IgD-negative memory B cell (primary cell): ENCODE measurements around the gene WWTR1. TPM values are rescaled to one million over a fixed set of nuclear protein-coding genes. Genes with fewer than 3 reads are reported as not detected.

Source experiments
- H3K27ac Mint-ChIP-seq, 3 donors: one replicate each; pipeline ENCODE4 v1.8.0; 2020 to 2022; ENCODE audit warnings: mild to moderate bottlenecking in 3 of 3, mixed read lengths in 3 of 3, moderate library complexity in 1 of 3
- H3K27me3 Mint-ChIP-seq: one replicate; pipeline ENCODE4 v1.8.0; 2021; ENCODE audit warnings: mixed read lengths
- H3K36me3 Mint-ChIP-seq: one replicate; pipeline ENCODE4 v1.8.0; 2020; ENCODE audit warnings: mild to moderate bottlenecking, mixed read lengths
- H3K4me1 Mint-ChIP-seq, 3 donors: one replicate each; pipeline ENCODE4 v1.8.0; 2020 to 2022; ENCODE audit warnings: mixed read lengths in 3 of 3, mild to moderate bottlenecking in 1 of 3
- H3K4me3 Mint-ChIP-seq, 4 donors: one replicate each; pipeline ENCODE4 v1.8.0; 2020 to 2022; ENCODE audit warnings: mild to moderate bottlenecking in 4 of 4, mixed read lengths in 4 of 4, moderate library complexity in 3 of 4
- H3K9me3 Mint-ChIP-seq, 3 donors: one replicate each; pipeline ENCODE4 v1.8.0; 2020 to 2021; ENCODE audit warnings: mixed read lengths in 3 of 3, mild to moderate bottlenecking in 1 of 3
- polyA plus RNA-seq: library from polyadenylated mRNA; unstranded; fragments of 300-500 nt; fragmentation: Illumina TruSeq; gene quantifications from one replicate; pipeline ENCODE4 v1.2.3, GENCODE V29; 2021

WWTR1 gene
- polyA plus RNA-seq, 1 donor from 2014 or later: 1.2 TPM

GRCh38 chr3:149493315-149494021 lies 164.4 kb downstream of the WWTR1 start:
- peaks cover 7% of the 10 kb centered on the region for H3K27me3 Mint-ChIP-seq
- no peaks in the 10 kb centered on the region for H3K4me1 Mint-ChIP-seq
- no peak overlapping the region for H3K27ac Mint-ChIP-seq
- no peaks in the 10 kb centered on the region for H3K9me3 Mint-ChIP-seq
- no peak overlapping the region for H3K4me3 Mint-ChIP-seq
- no peaks in the 10 kb centered on the region for H3K36me3 Mint-ChIP-seq

- Mint-ChIP-seq H3K9me3 (no peaks in the 10 kb centered on the region), H3K4me3 (no peak overlapping the region), H3K27me3 (peaks cover 7% of the 10 kb centered on the region), H3K36me3 (no peaks in the 10 kb centered on the region), H3K27ac (no peak overlapping the region), H3K4me1 (no peaks in the 10 kb centered on the region)
Observed at GRCh38 chr3:149490260-149490971, 167.4 kb downstream of the WWTR1 start.

- Mint-ChIP-seq H3K9me3 (no peaks in the 10 kb centered on the region), H3K27ac (no peak overlapping the region), H3K36me3 (no peaks in the 10 kb centered on the region), H3K4me1 (no peaks in the 10 kb centered on the region), H3K4me3 (no peak overlapping the region), H3K27me3 (peaks cover 7% of the 10 kb centered on the region)
Observed at GRCh38 chr3:149489060-149489690, 168.7 kb downstream of the WWTR1 start.

GRCh38 chr3:149487598-149488197 lies 170.1 kb downstream of the WWTR1 start:
- no peak overlapping the region for H3K27ac Mint-ChIP-seq
- peaks cover 7% of the 10 kb centered on the region for H3K27me3 Mint-ChIP-seq
- no peak overlapping the region for H3K4me3 Mint-ChIP-seq
- H3K36me3 Mint-ChIP-seq: no peaks in the 10 kb centered on the region
- H3K9me3 Mint-ChIP-seq: no peaks in the 10 kb centered on the region
- H3K4me1 Mint-ChIP-seq: no peaks in the 10 kb centered on the region

GRCh38 chr3:149486726-149487125 lies 171.1 kb downstream of the WWTR1 start:
- Mint-ChIP-seq H3K4me1 (no peaks in the 10 kb centered on the region), H3K4me3 (no peak overlapping the region), H3K9me3 (no peaks in the 10 kb centered on the region), H3K36me3 (no peaks in the 10 kb centered on the region), H3K27me3 (peaks cover 3% of the 10 kb centered on the region), H3K27ac (no peak overlapping the region)

GRCh38 chr3:149481491-149481890 lies 176.3 kb downstream of the WWTR1 start:
- H3K4me1 Mint-ChIP-seq: no peaks in the 10 kb centered on the region
- H3K9me3 Mint-ChIP-seq: no peaks in the 10 kb centered on the region
- H3K27me3 Mint-ChIP-seq: no peaks in the 10 kb centered on the region
- no peaks in the 10 kb centered on the region for H3K36me3 Mint-ChIP-seq
- no peak overlapping the region for H3K4me3 Mint-ChIP-seq
- H3K27ac Mint-ChIP-seq: no peak overlapping the region

GRCh38 chr3:149481056-149481455 lies 176.8 kb downstream of the WWTR1 start:
- no peak overlapping the region for H3K27ac Mint-ChIP-seq
- H3K4me3 Mint-ChIP-seq: no peak overlapping the region
- H3K36me3 Mint-ChIP-seq: no peaks in the 10 kb centered on the region
- no peaks in the 10 kb centered on the region for H3K9me3 Mint-ChIP-seq
- no peaks in the 10 kb centered on the region for H3K4me1 Mint-ChIP-seq
- H3K27me3 Mint-ChIP-seq: no peaks in the 10 kb centered on the region

- Mint-ChIP-seq H3K36me3 (no peaks in the 10 kb centered on the region), H3K4me1 (no peaks in the 10 kb centered on the region), H3K27ac (no peak overlapping the region), H3K4me3 (no peak overlapping the region), H3K9me3 (no peaks in the 10 kb centered on the region), H3K27me3 (peaks cover 3% of the 10 kb centered on the region)
Observed at GRCh38 chr3:149480326-149481017, 177.4 kb downstream of the WWTR1 start.

- Mint-ChIP-seq H3K27me3 (peaks cover 3% of the 10 kb centered on the region), H3K4me1 (no peaks in the 10 kb centered on the region), H3K36me3 (no peaks in the 10 kb centered on the region), H3K4me3 (no peak overlapping the region), H3K9me3 (no peaks in the 10 kb centered on the region), H3K27ac (no peak overlapping the region)
Observed at GRCh38 chr3:149479621-149480325, 178.1 kb downstream of the WWTR1 start.

GRCh38 chr3:149476225-149476624 lies 181.6 kb downstream of the WWTR1 start:
- H3K4me3 Mint-ChIP-seq: no peak overlapping the region
- no peaks in the 10 kb centered on the region for H3K36me3 Mint-ChIP-seq
- no peaks in the 10 kb centered on the region for H3K4me1 Mint-ChIP-seq
- peaks cover 7% of the 10 kb centered on the region for H3K27me3 Mint-ChIP-seq
- H3K27ac Mint-ChIP-seq: no peak overlapping the region
- H3K9me3 Mint-ChIP-seq: no peaks in the 10 kb centered on the region

- no peaks in the 10 kb centered on the region for H3K4me1 Mint-ChIP-seq
- H3K9me3 Mint-ChIP-seq: no peaks in the 10 kb centered on the region
- peaks cover 7% of the 10 kb centered on the region for H3K27me3 Mint-ChIP-seq
- H3K27ac Mint-ChIP-seq: no peak overlapping the region
- H3K4me3 Mint-ChIP-seq: no peak overlapping the region
- H3K36me3 Mint-ChIP-seq: no peaks in the 10 kb centered on the region
Observed at GRCh38 chr3:149475451-149476060, 182.3 kb downstream of the WWTR1 start.

GRCh38 chr3:149474250-149474817 lies 183.5 kb downstream of the WWTR1 start, which contains the start of gene TM4SF4:
TM4SF4 (plus strand) TSS chr3:149474697; CDS start chr3:149474878, 181 bp downstream.
- Mint-ChIP-seq H3K27me3 (peaks cover 7% of the 10 kb centered on the region), H3K4me1 (no peaks in the 10 kb centered on the region), H3K9me3 (no peaks in the 10 kb centered on the region), H3K27ac (no peak within 1 kb of the TSS), H3K36me3 (no peaks in the 10 kb centered on the region), H3K4me3 (no peak within 1 kb of the TSS)

- Mint-ChIP-seq H3K4me1 (peaks cover under 1 to 1% (median under 1%) of the 10 kb centered on the region in 3 donors), H3K27me3 (peaks cover 7% of the 10 kb centered on the region), H3K36me3 (no peaks in the 10 kb centered on the region)
Observed at GRCh38 chr3:149473357-149474249, 184.2 kb downstream of the WWTR1 start.

More at GRCh38 chr3:149473357-149474249, 184.2 kb downstream of the WWTR1 start:
- Mint-ChIP-seq H3K27ac (no peak overlapping the region), H3K9me3 (no peaks in the 10 kb centered on the region), H3K4me3 (no peak overlapping the region)
